D721Med (cell line): ENCODE data around the gene SUV39H2.

Source experiments
- DNase-seq: peaks from one replicate; pipeline ENCODE4 v3.0.0; 2011; ENCODE audit warnings: low spot score; ENCODE audit not compliant: insufficient read length
- FAIRE-seq: peaks from 2 replicates; lab custom pipeline; 2011; peaks lifted over from hg19 to GRCh38; lab: Jason Lieb, UNC
- TF ChIP-seq, protein P1 (sequence below): IDR thresholded peaks from 2 replicates; pipeline ENCODE4 v1.5.1; 2012; ENCODE audit warnings: mild to moderate bottlenecking, control low read depth; ENCODE audit not compliant: insufficient read depth; ENCODE audit errors: missing control alignments

SUV39H2 gene

GRCh38 chr10:14878266-14879123, at the start of gene SUV39H2:
SUV39H2 (plus strand) TSS chr10:14878866; CDS start chr10:14878889, 23 bp downstream.
- DNase-seq (peak; percentile 96), FAIRE-seq (no peak)
- TF ChIP-seq, protein P1, sequence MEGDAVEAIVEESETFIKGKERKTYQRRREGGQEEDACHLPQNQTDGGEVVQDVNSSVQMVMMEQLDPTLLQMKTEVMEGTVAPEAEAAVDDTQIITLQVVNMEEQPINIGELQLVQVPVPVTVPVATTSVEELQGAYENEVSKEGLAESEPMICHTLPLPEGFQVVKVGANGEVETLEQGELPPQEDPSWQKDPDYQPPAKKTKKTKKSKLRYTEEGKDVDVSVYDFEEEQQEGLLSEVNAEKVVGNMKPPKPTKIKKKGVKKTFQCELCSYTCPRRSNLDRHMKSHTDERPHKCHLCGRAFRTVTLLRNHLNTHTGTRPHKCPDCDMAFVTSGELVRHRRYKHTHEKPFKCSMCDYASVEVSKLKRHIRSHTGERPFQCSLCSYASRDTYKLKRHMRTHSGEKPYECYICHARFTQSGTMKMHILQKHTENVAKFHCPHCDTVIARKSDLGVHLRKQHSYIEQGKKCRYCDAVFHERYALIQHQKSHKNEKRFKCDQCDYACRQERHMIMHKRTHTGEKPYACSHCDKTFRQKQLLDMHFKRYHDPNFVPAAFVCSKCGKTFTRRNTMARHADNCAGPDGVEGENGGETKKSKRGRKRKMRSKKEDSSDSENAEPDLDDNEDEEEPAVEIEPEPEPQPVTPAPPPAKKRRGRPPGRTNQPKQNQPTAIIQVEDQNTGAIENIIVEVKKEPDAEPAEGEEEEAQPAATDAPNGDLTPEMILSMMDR: peak; percentile 10

GRCh38 chr10:14833106-14833505, 45.6 kb upstream of the SUV39H2 start:
- FAIRE-seq: no peak
- TF ChIP-seq, protein P1: no peak

GRCh38 chr10:14836208-14836607, 42.5 kb upstream of the SUV39H2 start:
- FAIRE-seq (no peak), DNase-seq (no peak)
- TF ChIP-seq, protein P1: no peak

More at GRCh38 chr10:14833106-14833505, 45.6 kb upstream of the SUV39H2 start:
- DNase-seq: no peak

DNA sequence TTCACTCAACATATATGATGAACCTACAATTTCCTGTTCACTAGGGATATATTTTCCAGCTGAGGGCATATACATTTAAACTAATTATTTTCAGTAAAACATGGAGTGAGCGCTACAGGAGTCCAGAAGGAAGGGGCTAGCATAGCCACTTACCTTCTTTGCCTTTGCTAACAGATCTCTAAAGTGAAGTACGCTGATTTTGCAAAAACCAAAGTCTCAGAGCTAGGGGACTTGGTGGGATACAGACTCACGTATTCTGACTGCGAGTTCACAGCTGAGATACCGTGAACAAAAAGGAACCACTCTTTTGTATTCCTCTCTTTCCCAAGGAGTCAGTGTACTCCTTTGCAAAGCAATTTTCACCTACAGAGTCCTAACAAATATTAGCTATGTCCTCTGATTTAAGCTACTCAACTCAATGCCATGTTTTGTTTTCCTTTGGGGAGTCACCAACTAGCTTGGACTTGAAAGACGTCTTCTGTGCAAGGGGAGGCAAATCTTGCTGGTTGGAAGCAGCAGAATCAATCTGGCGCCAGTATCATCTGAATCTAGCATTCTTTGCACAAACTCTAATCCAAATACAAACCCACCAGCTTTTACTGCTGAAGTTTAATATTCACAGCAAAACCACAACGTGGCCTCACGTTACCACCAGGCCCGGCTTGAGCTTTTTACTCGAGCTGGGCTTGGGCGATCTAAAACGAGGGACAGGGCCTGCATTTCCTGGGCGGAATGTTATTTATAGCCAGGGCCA, 41.5 kb upstream of the SUV39H2 start:
- FAIRE-seq (no peak), DNase-seq (no peak)
- TF ChIP-seq, protein P1: no peak

- DNase-seq (peak; percentile 76), FAIRE-seq (peak; percentile 61)
- TF ChIP-seq, protein P1: no peak
Measured at GRCh38 chr10:14837757-14838581, 40.7 kb upstream of the SUV39H2 start, which contains the start of the genes CDNF, HSPA14 and MSANTD7. CDNF (minus strand) TSS chr10:14838037; CDS start chr10:14837946, 91 bp downstream. HSPA14 (plus strand) TSS chr10:14838306; CDS start chr10:14838403, 97 bp downstream. MSANTD7 (plus strand) TSS chr10:14838306; CDS start chr10:14842285, 3,979 bp downstream.

- FAIRE-seq (no peak), DNase-seq (no peak)
- TF ChIP-seq, protein P1: no peak
Measured at GRCh38 chr10:14838582-14839304, 39.9 kb upstream of the SUV39H2 start.
